Measurements from ENCODE around the gene TTC12. TPM values are rescaled to one million over a fixed set of nuclear protein-coding genes. Genes with fewer than 3 reads are reported as not detected.

TTC12 gene
- total RNA-seq, 1 experiment from 2014 or later: 7.6 TPM

- TF ChIP-seq, protein P1, sequence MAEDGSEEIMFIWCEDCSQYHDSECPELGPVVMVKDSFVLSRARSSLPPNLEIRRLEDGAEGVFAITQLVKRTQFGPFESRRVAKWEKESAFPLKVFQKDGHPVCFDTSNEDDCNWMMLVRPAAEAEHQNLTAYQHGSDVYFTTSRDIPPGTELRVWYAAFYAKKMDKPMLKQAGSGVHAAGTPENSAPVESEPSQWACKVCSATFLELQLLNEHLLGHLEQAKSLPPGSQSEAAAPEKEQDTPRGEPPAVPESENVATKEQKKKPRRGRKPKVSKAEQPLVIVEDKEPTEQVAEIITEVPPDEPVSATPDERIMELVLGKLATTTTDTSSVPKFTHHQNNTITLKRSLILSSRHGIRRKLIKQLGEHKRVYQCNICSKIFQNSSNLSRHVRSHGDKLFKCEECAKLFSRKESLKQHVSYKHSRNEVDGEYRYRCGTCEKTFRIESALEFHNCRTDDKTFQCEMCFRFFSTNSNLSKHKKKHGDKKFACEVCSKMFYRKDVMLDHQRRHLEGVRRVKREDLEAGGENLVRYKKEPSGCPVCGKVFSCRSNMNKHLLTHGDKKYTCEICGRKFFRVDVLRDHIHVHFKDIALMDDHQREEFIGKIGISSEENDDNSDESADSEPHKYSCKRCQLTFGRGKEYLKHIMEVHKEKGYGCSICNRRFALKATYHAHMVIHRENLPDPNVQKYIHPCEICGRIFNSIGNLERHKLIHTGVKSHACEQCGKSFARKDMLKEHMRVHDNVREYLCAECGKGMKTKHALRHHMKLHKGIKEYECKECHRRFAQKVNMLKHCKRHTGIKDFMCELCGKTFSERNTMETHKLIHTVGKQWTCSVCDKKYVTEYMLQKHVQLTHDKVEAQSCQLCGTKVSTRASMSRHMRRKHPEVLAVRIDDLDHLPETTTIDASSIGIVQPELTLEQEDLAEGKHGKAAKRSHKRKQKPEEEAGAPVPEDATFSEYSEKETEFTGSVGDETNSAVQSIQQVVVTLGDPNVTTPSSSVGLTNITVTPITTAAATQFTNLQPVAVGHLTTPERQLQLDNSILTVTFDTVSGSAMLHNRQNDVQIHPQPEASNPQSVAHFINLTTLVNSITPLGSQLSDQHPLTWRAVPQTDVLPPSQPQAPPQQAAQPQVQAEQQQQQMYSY (CRISPR knock-in tag; IDR thresholded peaks at IDR 0.05): no peak
Observed at GRCh38 chr11:113412675-113413074, 98.3 kb downstream of the TTC12 start (continued).

GRCh38 chr11:113415343-113415742 lies 101.0 kb downstream of the TTC12 start:
- no peaks in the 10 kb centered on the region for H3K27me3 Mint-ChIP-seq (ENCODE audit: low read depth)

More at GRCh38 chr11:113415343-113415742, 101.0 kb downstream of the TTC12 start:
- Mint-ChIP-seq H3K36me3 (no peaks in the 10 kb centered on the region), H3K27ac (no peak overlapping the region), H3K4me3 (no peak overlapping the region), H3K4me1 (no peaks in the 10 kb centered on the region), H3K9me3 (no peaks in the 10 kb centered on the region)
- no peak for ATAC-seq
- no peak for DNase-seq (ENCODE audit: low spot score)
- no peak for TF ChIP-seq FOXP1 (CRISPR knock-in tag; IDR thresholded peaks at IDR 0.05; ENCODE audit: borderline replicate concordance)
- no peak for TF ChIP-seq TEAD1 (CRISPR knock-in tag; IDR thresholded peaks at IDR 0.05)
- no peak for TF ChIP-seq GRHL2 (CRISPR knock-in tag; IDR thresholded peaks at IDR 0.05; ENCODE audit: insufficient replicate concordance, severe bottlenecking)
- TF ChIP-seq, protein P2, sequence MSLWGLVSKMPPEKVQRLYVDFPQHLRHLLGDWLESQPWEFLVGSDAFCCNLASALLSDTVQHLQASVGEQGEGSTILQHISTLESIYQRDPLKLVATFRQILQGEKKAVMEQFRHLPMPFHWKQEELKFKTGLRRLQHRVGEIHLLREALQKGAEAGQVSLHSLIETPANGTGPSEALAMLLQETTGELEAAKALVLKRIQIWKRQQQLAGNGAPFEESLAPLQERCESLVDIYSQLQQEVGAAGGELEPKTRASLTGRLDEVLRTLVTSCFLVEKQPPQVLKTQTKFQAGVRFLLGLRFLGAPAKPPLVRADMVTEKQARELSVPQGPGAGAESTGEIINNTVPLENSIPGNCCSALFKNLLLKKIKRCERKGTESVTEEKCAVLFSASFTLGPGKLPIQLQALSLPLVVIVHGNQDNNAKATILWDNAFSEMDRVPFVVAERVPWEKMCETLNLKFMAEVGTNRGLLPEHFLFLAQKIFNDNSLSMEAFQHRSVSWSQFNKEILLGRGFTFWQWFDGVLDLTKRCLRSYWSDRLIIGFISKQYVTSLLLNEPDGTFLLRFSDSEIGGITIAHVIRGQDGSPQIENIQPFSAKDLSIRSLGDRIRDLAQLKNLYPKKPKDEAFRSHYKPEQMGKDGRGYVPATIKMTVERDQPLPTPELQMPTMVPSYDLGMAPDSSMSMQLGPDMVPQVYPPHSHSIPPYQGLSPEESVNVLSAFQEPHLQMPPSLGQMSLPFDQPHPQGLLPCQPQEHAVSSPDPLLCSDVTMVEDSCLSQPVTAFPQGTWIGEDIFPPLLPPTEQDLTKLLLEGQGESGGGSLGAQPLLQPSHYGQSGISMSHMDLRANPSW (CRISPR knock-in tag; conservative IDR thresholded peaks at IDR 0.05; ENCODE audit: low read depth): no peak
- no peak for TF ChIP-seq OVOL2 (CRISPR knock-in tag; IDR thresholded peaks at IDR 0.05; ENCODE audit: borderline replicate concordance)
- TF ChIP-seq CBFB (CRISPR knock-in tag; IDR thresholded peaks at IDR 0.05; ENCODE audit: low read depth): no peak
- TF ChIP-seq ESRRA (CRISPR knock-in tag; IDR thresholded peaks at IDR 0.05; ENCODE audit: borderline replicate concordance): no peak
- TF ChIP-seq, protein P3, sequence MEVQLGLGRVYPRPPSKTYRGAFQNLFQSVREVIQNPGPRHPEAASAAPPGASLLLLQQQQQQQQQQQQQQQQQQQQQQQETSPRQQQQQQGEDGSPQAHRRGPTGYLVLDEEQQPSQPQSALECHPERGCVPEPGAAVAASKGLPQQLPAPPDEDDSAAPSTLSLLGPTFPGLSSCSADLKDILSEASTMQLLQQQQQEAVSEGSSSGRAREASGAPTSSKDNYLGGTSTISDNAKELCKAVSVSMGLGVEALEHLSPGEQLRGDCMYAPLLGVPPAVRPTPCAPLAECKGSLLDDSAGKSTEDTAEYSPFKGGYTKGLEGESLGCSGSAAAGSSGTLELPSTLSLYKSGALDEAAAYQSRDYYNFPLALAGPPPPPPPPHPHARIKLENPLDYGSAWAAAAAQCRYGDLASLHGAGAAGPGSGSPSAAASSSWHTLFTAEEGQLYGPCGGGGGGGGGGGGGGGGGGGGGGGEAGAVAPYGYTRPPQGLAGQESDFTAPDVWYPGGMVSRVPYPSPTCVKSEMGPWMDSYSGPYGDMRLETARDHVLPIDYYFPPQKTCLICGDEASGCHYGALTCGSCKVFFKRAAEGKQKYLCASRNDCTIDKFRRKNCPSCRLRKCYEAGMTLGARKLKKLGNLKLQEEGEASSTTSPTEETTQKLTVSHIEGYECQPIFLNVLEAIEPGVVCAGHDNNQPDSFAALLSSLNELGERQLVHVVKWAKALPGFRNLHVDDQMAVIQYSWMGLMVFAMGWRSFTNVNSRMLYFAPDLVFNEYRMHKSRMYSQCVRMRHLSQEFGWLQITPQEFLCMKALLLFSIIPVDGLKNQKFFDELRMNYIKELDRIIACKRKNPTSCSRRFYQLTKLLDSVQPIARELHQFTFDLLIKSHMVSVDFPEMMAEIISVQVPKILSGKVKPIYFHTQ (CRISPR knock-in tag; IDR thresholded peaks at IDR 0.05): no peak
- no peak for TF ChIP-seq ZNF138 (CRISPR knock-in tag; conservative IDR thresholded peaks at IDR 0.05)
- TF ChIP-seq MLX (CRISPR knock-in tag; IDR thresholded peaks at IDR 0.05): no peak
- no peak for TF ChIP-seq ZNF263 (CRISPR knock-in tag; IDR thresholded peaks at IDR 0.05; ENCODE audit: low read depth)
- TF ChIP-seq NFATC4 (CRISPR knock-in tag; IDR thresholded peaks at IDR 0.05): no peak
- TF ChIP-seq TP53 (CRISPR knock-in tag; IDR thresholded peaks at IDR 0.05): no peak
- TF ChIP-seq GTF2I (CRISPR knock-in tag; conservative IDR thresholded peaks at IDR 0.05): no peak
- no peak for TF ChIP-seq CREB1 (CRISPR knock-in tag; IDR thresholded peaks at IDR 0.05)
- CTCF ChIA-PET: no interaction called here
- POLR2A ChIA-PET: interaction anchor here (0.6 kb wide), 1 partner anchor 205 kb away, joined by 4 read pairs; no protein-coding TSS in a partner anchor

Other genes starting within 250 kb of the TTC12 start
- gene ANKK1, start 73.2 kb downstream of the TTC12 start, total RNA-seq (2021): 0.09 to 0.15 TPM in 2 of 3 replicates, not detected in the other
- gene DRD2, start 160.8 kb downstream of the TTC12 start, total RNA-seq (2021): 0.11 to 0.20 TPM in 2 of 3 replicates, not detected in the other